Stimulated activated naive CD4-positive, alpha-beta T cell (primary cell): ENCODE data around the gene TNRC6B.
"Not testable (repeated sequence)": the region's sequence is repeated elsewhere in the genome, so short reads cannot be mapped to it uniquely, and the experiment has no call there.

ENCODE experiments used
- DNase-seq, 6 experiments: peaks; one replicate each; lab custom pipeline; 2025; lab: John Stamatoyannopoulos, UW

TNRC6B gene

GRCh38 chr22:40182231-40182835, 4.6 kb downstream of the TNRC6B start:
- no peak for DNase-seq

- DNase-seq = peak in 2 of 6 experiments; percentile 28 to 41
Measured at GRCh38 chr22:40183029-40183581, 5.4 kb downstream of the TNRC6B start.

GRCh38 chr22:40183603-40184002, 5.9 kb downstream of the TNRC6B start:
- DNase-seq = not testable (repeated sequence)

- no peak for DNase-seq
Measured at GRCh38 chr22:40187389-40187788, 9.7 kb downstream of the TNRC6B start.

- DNase-seq = no peak
Measured at GRCh38 chr22:40189997-40190396, 12.3 kb downstream of the TNRC6B start.

GRCh38 chr22:40190501-40190900, 12.8 kb downstream of the TNRC6B start:
- no peak for DNase-seq

- peak in 1 of 6 experiments; percentile 16 for DNase-seq
Measured at GRCh38 chr22:40193429-40194421, 16.0 kb downstream of the TNRC6B start.

GRCh38 chr22:40194656-40195055, 16.9 kb downstream of the TNRC6B start:
- DNase-seq = no peak

- no peak for DNase-seq
Measured at GRCh38 chr22:40196628-40197360, 19.1 kb downstream of the TNRC6B start.

GRCh38 chr22:40197421-40197820, 19.7 kb downstream of the TNRC6B start:
- not testable (repeated sequence) for DNase-seq

- no peak for DNase-seq
Measured at GRCh38 chr22:40198733-40199132, 21.0 kb downstream of the TNRC6B start.

GRCh38 chr22:40199223-40199622, 21.5 kb downstream of the TNRC6B start:
- no peak for DNase-seq

GRCh38 chr22:40199852-40200251, 22.1 kb downstream of the TNRC6B start:
- no peak for DNase-seq

GRCh38 chr22:40200795-40201530, 23.2 kb downstream of the TNRC6B start:
- DNase-seq = no peak

- no peak for DNase-seq
Measured at GRCh38 chr22:40202225-40202944, 24.7 kb downstream of the TNRC6B start.

- DNase-seq = peak in 4 of 6 experiments; percentile 15 to 67 (median 43)
Measured at GRCh38 chr22:40203572-40203971, 25.8 kb downstream of the TNRC6B start.

- DNase-seq = no peak
Measured at GRCh38 chr22:40204321-40205116, 26.8 kb downstream of the TNRC6B start.

GRCh38 chr22:40206561-40206960, 28.8 kb downstream of the TNRC6B start:
- no peak for DNase-seq

GRCh38 chr22:40210818-40211217, 33.1 kb downstream of the TNRC6B start:
- no peak for DNase-seq
